Keratinocyte (primary cell): Measurements from ENCODE around the gene ARID5B. TPM values are rescaled to one million over a fixed set of nuclear protein-coding genes. Genes with fewer than 3 reads are reported as not detected.

Experiments used
- DNase-seq: peaks from one replicate; pipeline ENCODE4 v3.0.0-alpha.2; 2011; ENCODE audit warnings: low read depth, missing footprints, low spot score
- FAIRE-seq: peaks from 2 replicates; lab custom pipeline; 2011; peaks lifted over from hg19 to GRCh38; lab: Jason Lieb, UNC
- H2AFZ ChIP-seq: 2 replicates; pipeline ENCODE4 v1.6.0; 2012; ENCODE audit warnings: low read length, control low read depth, inconsistent platforms; ENCODE audit not compliant: control insufficient read depth
- H3K27ac ChIP-seq: 2 replicates; pipeline ENCODE4 v1.5.1; 2011; ENCODE audit warnings: low read length; ENCODE audit not compliant: control insufficient read depth, insufficient read depth
- H3K27me3 ChIP-seq: 3 replicates; pipeline ENCODE4 v1.6.0; 2011; ENCODE audit warnings: low read length; ENCODE audit not compliant: control insufficient read depth, insufficient read depth; ENCODE audit errors: extremely low read depth
- H3K36me3 ChIP-seq, 2 experiments: 2 replicates in 1 of 2; 3 replicates in 1 of 2; pipeline ENCODE4 v1.5.1; 2011; ENCODE audit warnings: low read length in 2 of 2, mild to moderate bottlenecking in 1 of 2; ENCODE audit not compliant: control insufficient read depth in 2 of 2, insufficient read depth in 2 of 2; ENCODE audit errors: extremely low read depth in 1 of 2
- H3K4me1 ChIP-seq: 3 replicates; pipeline ENCODE4 v1.5.1; 2011; ENCODE audit warnings: low read length; ENCODE audit not compliant: control insufficient read depth, insufficient read depth; ENCODE audit errors: extremely low read depth
- H3K4me2 ChIP-seq: 3 replicates; pipeline ENCODE4 v1.6.0; 2011; ENCODE audit warnings: low read depth, low read length; ENCODE audit not compliant: control insufficient read depth, insufficient read depth; ENCODE audit errors: extremely low read depth
- H3K4me3 ChIP-seq, 3 experiments: fragments of 200-600 bp in 1 of 3; sonication (generic) in 1 of 3; 2 replicates in 2 of 3; 3 replicates in 1 of 3; pipeline ENCODE4 v1.5.1; 2011 to 2016; ENCODE audit warnings: low read length in 3 of 3, mild to moderate bottlenecking in 3 of 3, control low read depth in 2 of 3, inconsistent platforms in 1 of 3, low read depth in 1 of 3, mixed read lengths in 1 of 3, mixed run types in 1 of 3, moderate library complexity in 1 of 3; ENCODE audit not compliant: control insufficient read depth in 2 of 3, insufficient read depth in 2 of 3; ENCODE audit errors: extremely low read depth in 1 of 3
- H3K79me2 ChIP-seq: 2 replicates; pipeline ENCODE4 v1.6.0; 2012; ENCODE audit warnings: low read length; ENCODE audit not compliant: control insufficient read depth, insufficient read depth
- H3K9ac ChIP-seq: 3 replicates; pipeline ENCODE4 v1.6.0; 2011; ENCODE audit warnings: low read length; ENCODE audit not compliant: control insufficient read depth, insufficient read depth; ENCODE audit errors: extremely low read depth
- H3K9me1 ChIP-seq: 3 replicates; pipeline ENCODE4 v1.6.0; 2011; ENCODE audit warnings: low read length; ENCODE audit not compliant: control insufficient read depth, insufficient read depth; ENCODE audit errors: extremely low read depth
- H3K9me3 ChIP-seq: 2 replicates; pipeline ENCODE4 v1.5.1; 2012; ENCODE audit warnings: low read depth, low read length; ENCODE audit not compliant: control insufficient read depth
- H4K20me1 ChIP-seq: 3 replicates; pipeline ENCODE4 v1.6.0; 2011; ENCODE audit warnings: low read length; ENCODE audit not compliant: control insufficient read depth, insufficient read depth; ENCODE audit errors: extremely low read depth
- CTCF ChIP-seq, 3 experiments: IDR thresholded peaks in 1 of 3; conservative IDR thresholded peaks in 1 of 3; optimal IDR thresholded peaks in 1 of 3; 2 replicates in 2 of 3; 3 replicates in 1 of 3; pipeline versions ENCODE3 to v1.5.1; 2011; ENCODE audit warnings: low read length in 3 of 3, mild to moderate bottlenecking in 3 of 3, moderate library complexity in 2 of 3, control low read depth in 1 of 3, inconsistent platforms in 1 of 3; ENCODE audit not compliant: insufficient read depth in 2 of 3; ENCODE audit errors: extremely low read depth in 1 of 3
- EZH2 ChIP-seq: IDR thresholded peaks from one replicate; pipeline ENCODE4 v1.6.1; 2012; ENCODE audit warnings: inconsistent platforms, mild to moderate bottlenecking, low read length, moderate library complexity
- dilution Hi-C: fragments of 300-500 bp; cut with MboI; formaldehyde crosslinking; loops from one replicate; pipeline ENCODE4 v1.7.0; 2020; ENCODE audit warnings: low sequenced_read_pairs; ENCODE audit not compliant: extremely low pct_ligation_motif_present
- polyA plus RNA-seq, 5 experiments: library from polyadenylated mRNA; depleted of rRNA in 3 of 5; stranded (reverse) in 3 of 5; stranded (forward) in 1 of 5; unstranded in 1 of 5; fragments of >200 nt; gene quantifications; 1 replicate in 1 of 5; 2 replicates in 3 of 5; 3 replicates in 1 of 5; pipeline versions ENCODE4 v1.2.1 to v1.2.3, GENCODE V29; 2011 to 2012; ENCODE audit warnings: missing spikeins in 2 of 5, low read depth in 1 of 5, low replicate concordance in 1 of 5

Gene ARID5B
- polyA plus RNA-seq, 1 donor (not counting 4 experiments of a cell fraction or from before 2014, with no cell fraction given): 7.0 TPM

DNA sequence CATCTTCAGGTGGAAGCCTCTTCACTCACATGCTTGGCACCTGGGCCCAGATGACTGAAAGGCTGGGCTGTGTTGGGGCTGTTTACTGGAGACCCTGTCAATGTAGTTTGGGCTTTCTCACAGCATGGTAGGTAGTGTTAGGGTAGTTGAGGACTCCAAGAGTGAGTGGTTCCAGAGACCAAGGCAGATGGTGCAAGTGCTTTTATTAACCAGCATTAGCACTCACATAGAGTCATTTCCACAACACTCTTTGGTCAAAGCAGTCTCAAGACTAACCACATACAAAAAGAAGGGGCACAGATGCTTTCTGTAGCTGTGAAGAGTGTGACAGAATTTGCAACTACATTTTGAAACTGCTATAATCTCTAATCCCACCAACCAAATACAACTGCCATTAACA lies 232.1 kb downstream of the ARID5B start:
- Histone ChIP-seq H4K20me1 (no peaks in the 10 kb centered on the region), H3K36me3 (no peaks in the 10 kb centered on the region), H3K27ac (no peak overlapping the region), H3K79me2 (no peaks in the 10 kb centered on the region), H2AFZ (no peak overlapping the region), H3K27me3 (no peaks in the 10 kb centered on the region), H3K4me3 (no peak overlapping the region), H3K4me1 (peaks cover 9% of the 10 kb centered on the region), H3K9ac (no peak overlapping the region), H3K9me1 (no peaks in the 10 kb centered on the region), H3K9me3 (no peaks in the 10 kb centered on the region), H3K4me2 (no peak overlapping the region)
- TF ChIP-seq CTCF (optimal IDR thresholded peaks at IDR 0.05 in 1 of 3, IDR thresholded peaks at IDR 0.05 in 1 of 3, conservative IDR thresholded peaks at IDR 0.05 in 1 of 3; ENCODE audit: extremely low read depth in 1 of 3, insufficient read depth in 2 of 3, low read length in 3 of 3) (no peak), EZH2 (no peak)
- FAIRE-seq (no peak), DNase-seq (no peak)
- dilution Hi-C loops: no loop called here

DNA sequence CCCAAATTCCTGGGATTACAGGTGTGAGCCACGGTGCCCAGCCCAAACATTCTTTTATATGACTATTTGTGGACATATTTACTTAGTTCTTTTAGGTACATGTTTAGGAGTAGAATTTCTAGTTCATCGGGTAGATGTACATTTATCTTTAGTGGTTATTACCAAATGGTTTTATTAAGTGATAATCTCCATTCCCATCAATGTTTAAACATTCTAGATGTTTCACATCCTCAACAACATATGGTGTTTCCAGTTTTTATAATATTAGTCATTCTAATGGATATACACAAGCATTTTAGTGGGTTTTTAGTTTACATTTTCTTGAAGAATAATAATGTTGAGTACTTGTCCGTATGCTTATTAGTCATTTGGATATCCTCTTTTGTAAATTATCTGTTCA lies 235.4 kb downstream of the ARID5B start:
- H3K9me1 ChIP-seq: no peaks in the 10 kb centered on the region
- no peaks in the 10 kb centered on the region for H3K27me3 ChIP-seq
- H3K4me1 ChIP-seq: no peaks in the 10 kb centered on the region
- H2AFZ ChIP-seq: no peak overlapping the region
- H3K36me3 ChIP-seq: no peaks in the 10 kb centered on the region
- TF ChIP-seq EZH2 (no peak), CTCF (optimal IDR thresholded peaks at IDR 0.05 in 1 of 3, IDR thresholded peaks at IDR 0.05 in 1 of 3, conservative IDR thresholded peaks at IDR 0.05 in 1 of 3; ENCODE audit: extremely low read depth in 1 of 3, insufficient read depth in 2 of 3, low read length in 3 of 3) (no peak)
- H3K79me2 ChIP-seq: no peaks in the 10 kb centered on the region
- no peaks in the 10 kb centered on the region for H4K20me1 ChIP-seq
- no peaks in the 10 kb centered on the region for H3K9me3 ChIP-seq
- dilution Hi-C loops: no loop called here
- no peak for DNase-seq
- no peak overlapping the region for H3K9ac ChIP-seq
- no peak overlapping the region for H3K4me3 ChIP-seq
- FAIRE-seq: no peak
- no peak overlapping the region for H3K27ac ChIP-seq
- no peak overlapping the region for H3K4me2 ChIP-seq

Other genes starting within 250 kb of the ARID5B start
- gene CABCOCO1, start 238.8 kb upstream of the ARID5B start, polyA plus RNA-seq: 0.17 to 0.40 TPM in 2 of 3 replicates, not detected in the other